Neural progenitor cell (in vitro differentiated cells): ENCODE data around the gene EIPR1.

Source experiments
- CTCF ChIP-seq: fragments of 200-600 bp; sonication (generic); IDR thresholded peaks from 2 replicates; pipeline ENCODE4 v1.5.1; 2017; ENCODE audit warnings: antibody characterized with exemption, mild to moderate bottlenecking
- EZH2 ChIP-seq: fragments of 200-600 bp; sonication (generic); IDR thresholded peaks from 2 replicates; pipeline ENCODE4 v1.6.1; 2017; ENCODE audit warnings: antibody characterized with exemption, mild to moderate bottlenecking, moderate library complexity

- TF ChIP-seq CTCF (no peak), EZH2 (no peak)
Observed at GRCh38 chr2:3186766-3187165, 190.9 kb downstream of the EIPR1 start.
